ENCODE measurements around the gene GNG13. TPM values are rescaled to one million over a fixed set of nuclear protein-coding genes. Genes with fewer than 3 reads are reported as not detected.

Gene GNG13
- total and polyA plus RNA-seq, 12 donors: not detected

- Histone ChIP-seq H3K27ac (no peak within 1 kb of the TSS), H3K27me3 (no peaks in the 10 kb centered on the region), H3K9me3 (replicated peaks in 1 of 3) (no peaks in the 10 kb centered on the region), H3K4me1 (replicated peaks in 1 of 2) (no peaks in the 10 kb centered on the region), H3K4me3 (no peak within 1 kb of the TSS), H3K36me3 (replicated peaks in 1 of 2) (no peaks in the 10 kb centered on the region)
- 76 to 83% (median 77%) methylated on average over 18 to 37 of the region's 37 CpGs for WGBS, 4 donors
- intact Hi-C loops (cut with DNase I): no loop called here
- no peak for TF ChIP-seq POLR2A (IDR thresholded peaks at IDR 0.05)
- no peak for TF ChIP-seq CTCF (IDR thresholded peaks at IDR 0.05)
- no peak for DNase-seq
Measured at GRCh38 chr16:760545-761343, 39.8 kb downstream of the GNG13 start, which contains the start of gene MSLN. Gene MSLN (plus strand): TSS chr16:760734. CDS start chr16:762681, 1,947 bp downstream.

DNA sequence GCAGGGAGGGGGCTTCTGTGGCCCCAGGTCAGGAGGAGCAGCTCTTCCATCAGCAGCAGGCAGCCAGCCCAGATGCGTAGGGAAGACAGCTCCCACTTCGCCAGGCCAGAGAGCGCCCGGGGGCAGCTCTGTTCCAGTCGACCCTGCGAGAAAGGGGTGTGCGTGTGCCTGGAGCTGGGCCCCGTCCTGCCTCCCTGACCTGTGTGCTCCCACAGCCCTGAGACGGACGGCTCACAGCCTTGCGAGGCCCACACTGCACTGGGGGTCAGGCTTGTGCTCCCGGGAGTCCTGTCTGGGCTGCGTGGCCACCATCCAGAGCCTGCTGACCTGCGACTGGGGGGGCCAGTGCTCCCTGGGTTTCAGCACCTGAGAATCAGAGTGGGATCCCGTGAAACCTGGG lies 40.5 kb downstream of the GNG13 start:
- no peaks in the 10 kb centered on the region for H3K36me3 ChIP-seq (replicated peaks in 1 of 2)
- no peak overlapping the region for H3K27ac ChIP-seq
- intact Hi-C loops (cut with DNase I): no loop called here
- WGBS, 4 donors: 72 to 81% (median 75%) methylated on average over 4 to 15 of the region's 15 CpGs; no CpG with 5 or more reads in 1 of the 4 donors
- TF ChIP-seq POLR2A (IDR thresholded peaks at IDR 0.05) (no peak), CTCF (IDR thresholded peaks at IDR 0.05) (no peak)
- no peaks in the 10 kb centered on the region for H3K4me1 ChIP-seq (replicated peaks in 1 of 2)
- no peaks in the 10 kb centered on the region for H3K9me3 ChIP-seq (replicated peaks in 1 of 3)
- H3K4me3 ChIP-seq: no peak overlapping the region
- no peaks in the 10 kb centered on the region for H3K27me3 ChIP-seq
- DNase-seq: no peak

DNA sequence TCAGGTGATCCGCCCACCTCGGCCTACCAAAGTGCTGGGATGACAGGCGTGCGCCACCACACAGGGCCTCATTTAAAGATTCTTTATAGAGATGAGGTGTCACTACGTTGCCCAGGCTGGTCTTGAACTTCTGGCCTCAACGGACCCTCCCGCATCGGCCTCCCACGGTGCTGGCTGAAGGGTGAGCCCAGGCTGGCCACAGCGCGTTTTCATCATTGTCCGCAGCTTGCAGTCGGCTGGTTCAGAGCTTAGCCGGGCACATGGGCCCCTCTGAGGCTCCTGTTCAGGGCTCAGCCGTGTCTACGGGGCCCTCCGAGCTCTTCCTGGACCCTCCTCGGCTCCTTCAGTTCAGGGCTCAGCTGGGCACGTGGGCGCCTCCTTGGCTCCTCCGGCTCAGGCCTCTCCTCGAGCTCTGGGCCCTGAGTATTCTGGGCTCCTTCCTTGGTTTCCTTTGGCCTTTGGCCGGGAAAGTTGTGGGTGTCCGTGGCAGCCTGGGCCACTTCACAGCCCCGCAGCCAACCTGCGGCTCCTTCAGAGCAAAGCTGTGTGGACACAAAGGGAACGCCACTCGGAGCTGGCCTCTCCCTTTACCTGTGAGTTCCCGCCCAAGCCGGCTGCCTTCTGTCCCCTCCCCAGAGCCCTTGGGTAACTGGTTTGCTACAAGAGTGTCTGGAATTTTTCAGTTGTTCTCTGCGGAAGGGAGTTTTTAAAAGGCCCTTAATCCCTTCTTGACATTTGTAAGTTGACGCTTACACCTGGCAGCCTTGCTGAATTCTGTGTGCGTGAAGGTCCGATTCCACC lies 41.2 kb downstream of the GNG13 start:
- Histone ChIP-seq H3K9me3 (replicated peaks in 1 of 3) (no peaks in the 10 kb centered on the region), H3K27ac (no peak overlapping the region), H3K4me3 (no peak overlapping the region), H3K36me3 (replicated peaks in 1 of 2) (no peaks in the 10 kb centered on the region), H3K4me1 (replicated peaks in 1 of 2) (no peaks in the 10 kb centered on the region), H3K27me3 (no peaks in the 10 kb centered on the region)
- DNase-seq: no peak
- 84 to 88% (median 85%) methylated on average over 18 to 34 of the region's 34 CpGs for WGBS, 4 donors
- intact Hi-C loops (cut with DNase I): no loop called here
- no peak for TF ChIP-seq POLR2A (IDR thresholded peaks at IDR 0.05)
- TF ChIP-seq CTCF (IDR thresholded peaks at IDR 0.05): no peak

DNA sequence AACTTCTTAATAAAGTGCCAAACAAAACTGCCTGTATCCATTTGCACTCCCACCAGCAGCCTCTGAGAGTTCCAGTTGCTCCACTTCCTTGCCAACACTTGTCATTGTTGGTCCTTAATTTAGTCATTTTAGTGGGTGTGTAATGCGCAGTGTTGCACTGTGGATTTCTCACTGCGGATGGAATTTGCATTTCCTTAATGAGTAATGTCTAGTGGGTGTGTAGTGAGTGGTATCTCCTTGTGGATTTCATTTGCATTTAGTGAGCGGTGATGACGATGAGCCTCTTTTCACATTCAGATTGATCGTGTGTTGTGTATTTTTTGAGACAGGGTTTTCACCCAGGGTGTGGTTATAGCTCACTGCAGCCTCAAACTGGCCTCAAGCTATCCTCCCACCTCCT lies 44.1 kb downstream of the GNG13 start:
- Histone ChIP-seq H3K4me1 (replicated peaks in 1 of 2) (no peaks in the 10 kb centered on the region), H3K36me3 (replicated peaks in 1 of 2) (no peaks in the 10 kb centered on the region), H3K27ac (no peak overlapping the region), H3K4me3 (no peak overlapping the region), H3K9me3 (replicated peaks in 1 of 3) (no peaks in the 10 kb centered on the region), H3K27me3 (no peaks in the 10 kb centered on the region)
- WGBS, 4 donors: 87 to 90% (median 89%) methylated on average over 5 of the region's 5 CpGs
- no peak for DNase-seq
- no peak for TF ChIP-seq POLR2A (IDR thresholded peaks at IDR 0.05)
- no peak for TF ChIP-seq CTCF (IDR thresholded peaks at IDR 0.05)
- intact Hi-C loops (cut with DNase I): no loop called here

Measured in adrenal gland (tissue), 12 donors.